GM13976 (cell line): ENCODE data around the gene COMP.

Experiments used
- DNase-seq: peaks from one replicate; pipeline ENCODE4 v3.0.0; 2012; ENCODE audit warnings: low spot score
- CTCF ChIP-seq: IDR thresholded peaks from 2 replicates; pipeline ENCODE4 v1.5.1; 2012; ENCODE audit warnings: borderline replicate concordance, mild to moderate bottlenecking; ENCODE audit not compliant: insufficient read depth; ENCODE audit errors: extremely low read depth, missing control alignments, control extremely low read depth
- in situ Hi-C: fragments of 300-500 bp; cut with MboI; formaldehyde crosslinking; loops from one replicate; pipeline ENCODE4 v1.12.0; 2022; ENCODE audit warnings: low sequenced_read_pairs, mixed read lengths, inconsistent platforms; ENCODE audit not compliant: unreplicated experiment

COMP gene

GRCh38 chr19:18763674-18764590, 27.2 kb downstream of the COMP start:
- in situ Hi-C loops = no loop called here
- no peak for DNase-seq
- TF ChIP-seq CTCF = no peak

- no peak for DNase-seq
- no peak for TF ChIP-seq CTCF
- in situ Hi-C loops = no loop called here
Measured at GRCh38 chr19:18762125-18763023, 28.7 kb downstream of the COMP start.

GRCh38 chr19:18761531-18762110, 29.5 kb downstream of the COMP start:
- in situ Hi-C loops = no loop called here
- no peak for TF ChIP-seq CTCF
- DNase-seq = no peak

GRCh38 chr19:18760440-18761383, 30.4 kb downstream of the COMP start:
- TF ChIP-seq CTCF = no peak
- DNase-seq = no peak
- in situ Hi-C loops = no loop called here

- in situ Hi-C loops = no loop called here
- no peak for DNase-seq
- TF ChIP-seq CTCF = no peak
Measured at GRCh38 chr19:18759995-18760426, 31.1 kb downstream of the COMP start.
